Hepatocyte (in vitro differentiated cells): ENCODE measurements around the gene FGF4. TPM values are rescaled to one million over a fixed set of nuclear protein-coding genes. Genes with fewer than 3 reads are reported as not detected.

Source experiments
- DNase-seq: peaks from one replicate; pipeline ENCODE4 v3.0.0-alpha.2; 2016; ENCODE audit warnings: low spot score
- H2AFZ ChIP-seq: fragments of 200-600 bp; sonication (generic); 2 replicates; pipeline ENCODE4 v1.6.0; 2016; ENCODE audit warnings: antibody characterized with exemption, mild to moderate bottlenecking
- H3K27ac ChIP-seq: fragments of 200-600 bp; sonication (generic); 2 replicates; pipeline ENCODE4 v1.5.1; 2016; ENCODE audit warnings: mild to moderate bottlenecking
- H3K27me3 ChIP-seq: fragments of 200-600 bp; sonication (generic); 2 replicates; pipeline ENCODE4 v1.6.1; 2016
- H3K36me3 ChIP-seq: fragments of 200-600 bp; sonication (generic); replicated peaks from 2 replicates; pipeline ENCODE4 v1.5.1; 2016; ENCODE audit warnings: low read depth; ENCODE audit not compliant: insufficient read depth
- H3K4me1 ChIP-seq: fragments of 200-600 bp; sonication (generic); 2 replicates; pipeline ENCODE4 v1.5.1; 2016; ENCODE audit warnings: mild to moderate bottlenecking, moderate library complexity; ENCODE audit not compliant: insufficient read depth
- H3K4me2 ChIP-seq: fragments of 200-600 bp; sonication (generic); 2 replicates; pipeline ENCODE4 v1.6.0; 2016
- H3K4me3 ChIP-seq: fragments of 200-600 bp; sonication (generic); 2 replicates; pipeline ENCODE4 v1.5.1; 2016; ENCODE audit warnings: mild to moderate bottlenecking
- H3K79me2 ChIP-seq: fragments of 200-600 bp; sonication (generic); 2 replicates; pipeline ENCODE4 v1.6.0; 2017; ENCODE audit warnings: mild to moderate bottlenecking
- H3K9me2 ChIP-seq: fragments of 200-600 bp; sonication (generic); replicated peaks from 2 replicates; pipeline ENCODE4 v1.6.0; 2017; ENCODE audit warnings: mild to moderate bottlenecking; ENCODE audit not compliant: insufficient read depth
- H3K9me3 ChIP-seq: fragments of 200-600 bp; sonication (generic); 2 replicates; pipeline ENCODE4 v1.5.1; 2016; ENCODE audit warnings: low read depth, mild to moderate bottlenecking
- H4K20me1 ChIP-seq: fragments of 200-600 bp; sonication (generic); 2 replicates; pipeline ENCODE4 v1.6.0; 2016; ENCODE audit warnings: mild to moderate bottlenecking; ENCODE audit not compliant: insufficient read depth, poor library complexity, severe bottlenecking
- CTCF ChIP-seq: fragments of 200-600 bp; sonication (generic); IDR thresholded peaks from 2 replicates; pipeline ENCODE4 v1.5.1; 2016; ENCODE audit warnings: antibody characterized with exemption, mild to moderate bottlenecking; ENCODE audit not compliant: poor library complexity
- EZH2 ChIP-seq: fragments of 200-600 bp; sonication (generic); IDR thresholded peaks from 2 replicates; pipeline ENCODE4 v1.6.1; 2016; ENCODE audit warnings: antibody characterized with exemption, mild to moderate bottlenecking, borderline replicate concordance
- EZH2phosphoT487 ChIP-seq: fragments of 200-600 bp; sonication (generic); IDR thresholded peaks from one replicate; pipeline ENCODE4 v1.6.1; 2018; ENCODE audit warnings: antibody characterized with exemption, mild to moderate bottlenecking, low read depth, moderate library complexity; ENCODE audit not compliant: unreplicated experiment, severe bottlenecking
- WGBS: methylation state at CpG from one replicate; pipeline ENCODE4 v1.1.6; 2016; ENCODE audit warnings: low lambda C conversion rate; ENCODE audit errors: missing lambda C conversion rate; 5-methylcytosine and 5-hydroxymethylcytosine counted together
- polyA plus RNA-seq: library from polyadenylated mRNA; unstranded; fragments of >200 nt; fragmentation: Nextera tagmentation; extraction: Ambion mirVana; gene quantifications from 2 replicates; pipeline ENCODE4 v1.2.1, GENCODE V29; 2016
- total RNA-seq: library from RNA; depleted of rRNA; stranded (reverse); fragments of >200 nt; gene quantifications from 2 replicates; pipeline ENCODE4 v1.2.3, GENCODE V29; 2014

The FGF4 gene
- total and polyA plus RNA-seq, 2 experiments from 2014 or later = not detected

DNA sequence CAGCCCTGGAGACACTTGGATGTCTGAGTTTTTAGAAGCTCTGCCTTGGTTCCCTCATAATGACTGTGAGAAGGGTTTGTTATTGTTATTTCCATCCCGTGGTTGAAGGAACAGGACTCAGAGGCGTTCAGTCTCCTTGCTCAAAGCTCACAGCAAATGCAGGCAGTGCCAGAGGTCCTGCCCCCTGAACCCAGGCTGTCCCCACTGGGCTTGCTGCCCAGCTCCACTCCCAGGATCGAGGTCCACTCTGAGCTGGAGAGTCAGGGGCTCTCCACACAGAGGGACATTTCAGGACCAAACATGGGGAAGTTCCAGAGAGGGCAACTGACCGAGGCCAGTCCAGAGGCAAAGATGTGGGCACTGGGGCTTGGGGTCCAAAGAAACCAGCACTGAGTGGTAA is 14.8 kb downstream of the FGF4 start:
- H3K27ac ChIP-seq = no peak overlapping the region

GRCh38 chr11:69752890-69753289 is 22.3 kb downstream of the FGF4 start:
- TF ChIP-seq EZH2phosphoT487 = no peak
- TF ChIP-seq CTCF = no peak
- TF ChIP-seq EZH2 = no peak
- Histone ChIP-seq H3K9me3 (no peaks in the 10 kb centered on the region), H3K4me1 (no peaks in the 10 kb centered on the region), H3K4me2 (no peak overlapping the region), H3K36me3 (no peaks in the 10 kb centered on the region), H3K4me3 (no peak overlapping the region), H3K79me2 (no peaks in the 10 kb centered on the region), H2AFZ (no peak overlapping the region), H4K20me1 (no peaks in the 10 kb centered on the region), H3K27ac (no peak overlapping the region), H3K9me2 (no peaks in the 10 kb centered on the region), H3K27me3 (no peaks in the 10 kb centered on the region)
- no peak for DNase-seq
- 58% methylated on average over 4 of the region's 4 CpGs for WGBS

More for the DNA sequence above, 14.8 kb downstream of the FGF4 start:
- WGBS = 76% methylated on average over 4 of the region's 4 CpGs
- Histone ChIP-seq H3K4me2 (no peak overlapping the region), H3K4me3 (no peak overlapping the region), H3K36me3 (no peaks in the 10 kb centered on the region), H4K20me1 (no peaks in the 10 kb centered on the region), H3K4me1 (no peaks in the 10 kb centered on the region), H2AFZ (no peak overlapping the region), H3K9me3 (no peaks in the 10 kb centered on the region), H3K27me3 (no peaks in the 10 kb centered on the region), H3K79me2 (no peaks in the 10 kb centered on the region), H3K9me2 (no peaks in the 10 kb centered on the region)
- TF ChIP-seq EZH2phosphoT487 = no peak
- TF ChIP-seq EZH2 = no peak
- no peak for TF ChIP-seq CTCF
- no peak for DNase-seq

- Histone ChIP-seq H4K20me1 (no peaks in the 10 kb centered on the region), H3K9me2 (no peaks in the 10 kb centered on the region), H3K27ac (no peak overlapping the region), H3K36me3 (no peaks in the 10 kb centered on the region), H3K4me2 (no peak overlapping the region), H3K4me1 (no peaks in the 10 kb centered on the region), H3K27me3 (no peaks in the 10 kb centered on the region), H3K4me3 (no peak overlapping the region), H3K79me2 (no peaks in the 10 kb centered on the region), H2AFZ (no peak overlapping the region), H3K9me3 (no peaks in the 10 kb centered on the region)
- no peak for DNase-seq
- TF ChIP-seq EZH2phosphoT487 (no peak), EZH2 (no peak), CTCF (no peak)
- WGBS = 84% methylated on average over 11 of the region's 11 CpGs
These were observed 24.1 kb downstream of the FGF4 start for GRCh38 chr11:69750875-69751597.
